GM21717 (cell line): Measurements from ENCODE around the gene TMEM248.
"Not testable (repeated sequence)": the region's sequence is repeated elsewhere in the genome, so short reads cannot be mapped to it uniquely, and the experiment has no call there.

Experiments used
- ATAC-seq: cut with Tn5 transposase; IDR thresholded peaks from one replicate; pipeline ENCODE4 v1.9.1; 2021; ENCODE audit warnings: mild to moderate bottlenecking, moderate library complexity; ENCODE audit not compliant: unreplicated experiment

Gene TMEM248

DNA sequence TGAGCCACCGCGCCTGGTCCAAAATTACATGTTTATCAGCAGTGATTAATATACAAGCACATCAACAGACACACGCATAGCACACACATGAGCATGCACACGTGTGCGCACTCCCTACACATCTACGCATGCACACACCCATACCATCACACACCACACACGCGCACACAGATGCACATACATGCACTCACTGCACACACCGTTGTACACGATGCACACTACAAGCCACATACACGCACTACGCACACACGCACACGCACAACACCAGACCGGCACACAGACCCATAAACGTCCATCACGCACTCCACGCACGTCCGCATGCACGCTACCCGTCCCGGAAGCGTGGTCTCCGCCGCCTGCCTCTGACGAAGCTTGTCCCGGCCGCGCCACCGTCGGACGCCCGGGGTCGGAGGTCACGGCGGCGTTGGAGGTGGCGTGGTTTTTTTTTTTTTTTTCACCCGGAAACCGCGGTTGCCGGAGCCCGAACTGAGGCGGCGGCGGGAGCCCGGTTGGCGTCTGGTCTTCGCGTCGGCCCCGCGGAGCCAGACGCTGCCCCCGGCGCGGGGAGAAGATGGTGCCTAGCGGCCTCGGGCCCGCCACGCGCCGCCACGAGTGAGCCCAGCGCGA lies at the start of gene TMEM248:
Gene TMEM248, plus strand, starts transcription at position 457 of the 627 bp plus-strand sequence. CDS start 20,641 bp downstream, outside the sequence.
- ATAC-seq, result peak; percentile 78

DNA sequence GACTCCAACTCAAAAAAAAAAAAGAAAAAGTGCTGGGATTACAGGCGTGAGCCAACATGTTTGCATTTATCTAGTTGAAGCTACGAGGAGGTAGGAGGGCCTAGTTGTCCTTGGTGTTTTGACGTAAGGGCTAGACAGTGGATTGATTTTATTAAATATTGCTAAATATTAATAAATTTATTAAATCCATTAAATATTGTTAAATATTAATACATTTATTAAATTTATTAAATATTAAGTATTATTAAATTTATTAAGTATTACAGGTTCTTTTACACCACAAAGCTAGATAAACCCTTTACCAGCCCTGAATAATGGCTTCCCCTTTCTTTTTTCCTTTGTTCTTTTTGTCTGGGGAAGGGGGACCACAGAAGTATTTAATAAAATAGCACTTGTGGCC lies 47.5 kb upstream of the TMEM248 start:
- ATAC-seq, result no peak

DNA sequence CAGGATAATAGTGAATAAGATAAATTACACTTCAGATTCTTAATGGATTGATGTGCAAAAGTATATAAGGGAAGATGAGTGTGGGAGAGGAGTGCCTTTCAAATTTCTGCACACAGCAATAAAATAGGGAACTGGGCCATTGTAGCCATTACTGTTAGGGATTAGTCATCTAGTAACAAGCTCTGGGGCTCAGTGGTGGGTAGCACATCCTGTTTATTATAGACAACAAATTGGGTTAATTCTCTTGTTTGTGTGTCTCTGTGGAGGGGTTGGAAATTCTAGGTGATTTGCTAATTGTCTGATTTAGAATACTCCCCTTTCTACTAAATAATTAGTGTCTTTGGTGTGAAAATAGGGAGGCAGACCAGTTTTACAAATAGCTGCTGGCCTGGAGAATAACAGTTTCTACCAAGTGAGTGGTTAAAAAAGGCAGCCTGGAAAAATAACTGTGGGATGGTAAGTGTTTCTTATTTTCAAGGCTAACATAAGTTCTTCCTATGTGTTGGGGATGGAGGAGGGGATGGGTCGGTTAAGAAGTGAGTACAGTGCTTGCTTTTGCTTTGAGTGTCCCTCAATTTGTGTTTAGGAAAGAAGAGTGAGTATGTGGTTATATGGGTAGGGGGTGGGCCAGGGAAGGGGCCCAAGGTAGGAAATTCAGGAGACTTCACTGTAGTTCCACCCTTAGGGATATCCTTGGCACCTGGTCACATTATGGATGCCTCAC lies 43.3 kb upstream of the TMEM248 start:
- peak; percentile 92 for ATAC-seq

DNA sequence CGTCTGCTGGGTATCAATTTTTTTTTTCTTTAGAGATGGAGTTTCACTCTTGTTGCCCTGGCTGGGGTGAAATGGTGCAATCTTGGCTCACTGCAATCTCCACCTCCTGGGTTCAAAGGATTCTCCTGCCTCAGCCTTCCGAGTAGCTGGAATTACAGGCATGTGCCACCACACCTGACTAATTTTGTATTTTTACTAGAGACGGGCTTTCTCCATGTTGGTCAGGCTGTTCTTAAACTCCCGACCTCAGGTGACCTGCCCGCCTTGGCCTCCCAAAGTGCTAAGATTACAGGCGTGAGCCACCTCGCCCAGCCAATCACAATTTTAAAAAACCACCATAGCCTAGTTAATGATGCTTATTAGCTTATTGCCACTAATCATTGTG lies 42.7 kb upstream of the TMEM248 start:
- ATAC-seq, result not testable (repeated sequence)

GRCh38 chr7:66880053-66880452 lies 41.0 kb upstream of the TMEM248 start:
- ATAC-seq, result no peak

- not testable (repeated sequence) for ATAC-seq
These were observed 40.4 kb upstream of the TMEM248 start for GRCh38 chr7:66880577-66880976.

GRCh38 chr7:66883716-66884115 lies 37.3 kb upstream of the TMEM248 start:
- no peak for ATAC-seq

- ATAC-seq, result not testable (repeated sequence)
These were observed 36.5 kb upstream of the TMEM248 start for GRCh38 chr7:66884556-66884955.

DNA sequence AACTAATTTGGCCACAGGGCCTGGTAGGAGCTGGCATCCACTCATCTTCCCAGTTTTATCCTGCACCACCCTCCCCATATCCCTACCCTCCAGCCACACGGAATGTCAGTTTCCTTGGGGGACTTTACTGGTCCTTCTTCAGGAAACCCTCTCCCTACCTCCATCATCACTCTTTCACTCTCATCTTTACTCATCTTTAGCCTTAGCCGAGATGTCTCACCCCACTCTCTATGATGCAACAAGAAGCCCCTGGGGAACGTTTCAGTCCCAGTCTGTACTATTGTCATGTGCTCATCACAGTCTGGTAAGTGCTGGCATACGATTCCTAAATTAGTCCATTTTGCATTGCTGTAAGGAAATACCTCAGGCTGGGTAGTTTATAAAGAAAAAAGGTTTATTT lies 34.9 kb upstream of the TMEM248 start:
- ATAC-seq, result peak; percentile 62

- ATAC-seq, result not testable (repeated sequence)
These were observed 32.8 kb upstream of the TMEM248 start for GRCh38 chr7:66888223-66888622.

DNA sequence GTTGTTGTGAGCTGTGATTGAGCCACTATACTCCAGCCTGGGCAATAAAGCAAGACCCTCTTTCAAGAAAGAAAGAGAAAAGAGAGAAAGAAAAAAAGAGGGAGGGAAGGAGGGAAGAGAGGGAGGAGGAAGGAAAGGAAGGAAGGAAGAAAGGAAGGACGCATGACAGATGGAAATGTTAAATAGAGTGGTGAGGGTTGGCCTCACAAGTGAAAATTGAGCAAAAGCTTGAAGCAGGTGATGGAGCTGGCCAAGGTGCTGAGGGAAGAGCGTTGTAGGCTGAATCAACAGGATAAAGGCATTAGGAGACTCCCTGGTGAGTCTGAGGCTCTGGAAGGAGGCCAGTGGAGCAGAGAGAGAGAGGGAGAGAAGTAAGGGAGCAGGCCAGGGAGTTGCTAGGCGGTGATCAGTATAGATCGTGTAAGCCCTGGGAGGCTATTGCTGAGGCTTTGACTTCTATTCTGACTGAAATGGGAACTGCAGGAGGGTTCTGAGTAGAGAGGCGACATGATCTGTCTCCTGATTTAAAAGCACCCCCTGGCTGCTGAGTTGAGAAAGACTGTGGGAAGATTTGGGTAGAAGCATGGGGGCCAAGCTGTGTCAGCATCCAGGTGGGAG lies 26.5 kb upstream of the TMEM248 start:
- no peak for ATAC-seq

- no peak for ATAC-seq
These were observed 24.6 kb upstream of the TMEM248 start for GRCh38 chr7:66896441-66896840.

DNA sequence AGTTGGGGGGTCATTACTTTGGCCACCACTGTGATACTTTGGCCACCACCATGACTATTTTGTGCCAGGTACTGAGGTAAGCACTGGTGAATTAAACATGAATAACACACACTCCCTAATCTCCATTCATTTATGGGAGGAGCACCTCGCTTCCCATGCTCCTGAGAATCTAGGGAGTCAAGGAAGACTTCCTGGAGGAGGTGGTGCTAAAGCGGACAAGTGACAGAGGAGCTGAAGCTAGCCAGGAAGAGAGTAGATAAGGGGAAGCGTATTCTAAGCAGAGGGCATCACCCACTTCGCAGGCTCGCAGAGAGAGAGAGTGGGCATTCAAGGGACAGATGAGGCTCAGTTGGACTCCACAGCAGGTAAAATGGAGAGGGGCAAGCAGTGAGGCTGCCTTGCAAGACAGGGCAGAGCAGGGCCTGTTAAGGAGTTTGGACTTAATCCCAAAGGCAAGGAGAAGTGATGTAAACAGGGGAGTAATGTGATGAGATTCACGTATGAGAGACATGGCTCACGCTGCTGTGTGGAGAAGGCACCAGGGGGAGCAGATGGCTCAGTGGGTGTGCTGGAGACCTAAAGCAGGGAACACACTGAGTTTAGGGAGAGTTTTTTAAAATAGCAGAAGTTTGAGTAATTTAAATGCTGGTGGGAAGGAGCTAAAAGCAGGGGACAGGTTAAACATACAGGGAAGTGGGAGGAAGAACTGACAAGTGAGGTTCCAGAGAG lies 21.3 kb upstream of the TMEM248 start:
- ATAC-seq, result no peak

GRCh38 chr7:66901941-66902843 lies 18.8 kb upstream of the TMEM248 start:
- no peak for ATAC-seq

- ATAC-seq, result no peak
These were observed 18.2 kb upstream of the TMEM248 start for GRCh38 chr7:66902844-66903180.

- no peak for ATAC-seq
These were observed 17.5 kb upstream of the TMEM248 start for GRCh38 chr7:66903360-66904062.

DNA sequence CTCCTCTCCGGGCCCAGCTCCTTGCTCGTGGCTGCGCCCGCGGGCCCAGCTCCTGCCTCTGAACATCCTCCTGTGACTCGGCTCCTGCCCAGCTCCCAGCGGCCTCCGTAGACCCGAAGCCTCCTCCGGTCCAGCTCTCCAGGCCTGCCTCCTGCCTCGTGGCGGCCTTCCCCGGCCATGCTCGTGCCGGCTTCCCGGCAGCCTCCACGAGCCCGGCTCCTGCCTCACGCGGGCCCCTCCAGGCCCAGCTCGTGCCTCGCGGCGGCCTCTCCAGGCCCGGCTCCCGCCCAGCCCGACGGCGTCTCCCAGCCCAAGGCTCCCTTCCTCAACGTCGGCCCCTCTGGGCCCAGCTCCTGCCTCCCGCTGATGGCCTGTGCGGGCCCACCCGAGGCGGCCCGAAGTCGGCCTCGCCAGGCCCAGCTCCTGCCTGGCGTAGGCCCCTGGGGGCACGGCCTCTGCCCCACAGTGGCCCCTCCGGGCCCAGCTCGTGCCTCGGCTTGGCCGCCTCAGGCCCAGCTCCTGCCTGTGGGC lies 16.9 kb upstream of the TMEM248 start:
- no peak for ATAC-seq

DNA sequence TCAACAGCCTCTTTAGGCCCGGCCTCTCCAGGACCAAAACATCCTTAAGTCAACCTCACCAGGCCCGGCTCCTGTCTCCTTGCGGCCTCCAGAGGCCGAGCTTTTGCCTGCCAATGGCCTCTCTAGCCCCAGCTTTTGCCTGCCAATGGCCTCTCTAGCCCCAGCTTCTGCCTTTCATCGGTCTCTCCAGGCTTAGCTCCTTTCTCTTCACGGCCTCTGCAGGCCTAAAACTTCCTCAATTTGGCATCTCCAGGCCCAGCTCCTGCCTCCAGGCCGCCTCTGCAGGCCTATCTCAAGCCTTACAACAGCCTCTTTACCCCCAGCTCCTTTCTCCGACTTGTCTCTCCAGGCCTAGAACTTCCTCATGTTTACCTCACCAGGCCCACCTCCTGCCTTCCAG lies 15.7 kb upstream of the TMEM248 start:
- ATAC-seq, result no peak

GRCh38 chr7:66905689-66906088 lies 15.3 kb upstream of the TMEM248 start:
- no peak for ATAC-seq

DNA sequence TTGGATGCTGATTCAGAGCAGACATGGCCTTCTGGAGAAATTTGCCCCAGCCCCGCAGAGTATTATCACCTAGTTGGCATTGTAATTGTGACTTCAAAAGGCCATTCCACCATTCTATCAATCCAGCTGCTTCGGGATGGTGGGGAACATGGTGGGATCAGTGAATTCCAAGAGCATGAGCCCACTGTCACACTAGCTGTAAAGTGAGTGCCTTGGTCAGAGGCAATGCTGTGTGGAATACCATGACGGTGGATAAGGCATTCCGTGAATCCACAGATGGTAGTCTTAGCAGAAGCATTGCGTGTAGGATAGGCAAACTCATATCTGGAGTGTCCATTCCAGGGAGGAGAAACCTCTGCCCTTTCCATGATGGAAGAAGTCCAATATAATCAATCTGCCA lies 13.3 kb upstream of the TMEM248 start:
- no peak for ATAC-seq
